SK-N-MC (cell line): Measurements from ENCODE around the gene AP4E1.

Experiments
- EZH2 ChIP-seq: fragments of 200-600 bp; sonication (generic); IDR thresholded peaks from one replicate; pipeline ENCODE4 v1.6.1; 2017; ENCODE audit warnings: antibody characterized with exemption
- FOXP2 ChIP-seq: optimal IDR thresholded peaks from 2 replicates; pipeline ENCODE3; 2011; ENCODE audit warnings: mild to moderate bottlenecking, moderate library complexity; ENCODE audit not compliant: insufficient read depth; ENCODE audit errors: extremely low read length, control extremely low read depth
- POLR2AphosphoS5 ChIP-seq: IDR thresholded peaks from 2 replicates; pipeline ENCODE4 v1.6.1; 2012; ENCODE audit warnings: mild to moderate bottlenecking, low read depth, low read length, borderline replicate concordance

- no peak for TF ChIP-seq EZH2
- TF ChIP-seq POLR2AphosphoS5: no peak
- TF ChIP-seq FOXP2: no peak
Observed at GRCh38 chr15:50884540-50884939, 23.9 kb upstream of the AP4E1 start.
